NCI-H187 treated with DMSO at 0.1 percent for 48 hours (cell line): Measurements from ENCODE around the gene MAGEA2.
"Not testable (repeated sequence)": the region's sequence is repeated elsewhere in the genome, so short reads cannot be mapped to it uniquely, and the experiment has no call there.

Experiments
- DNase-seq: peaks from one replicate; lab custom pipeline; 2025; lab: John Stamatoyannopoulos, UW

The MAGEA2 gene

GRCh38 chrX:152753686-152754650 lies at the start of gene MAGEA2:
TSS of gene MAGEA2 (minus strand) at chrX:152753842. CDS start at chrX:152751363, 2,479 bp downstream.
- DNase-seq: not testable (repeated sequence)

GRCh38 chrX:152798945-152799344 lies 45.3 kb upstream of the MAGEA2 start:
- DNase-seq: no peak

- DNase-seq: not testable (repeated sequence)
These were observed 33.4 kb upstream of the MAGEA2 start for GRCh38 chrX:152787062-152787461.

- DNase-seq: not testable (repeated sequence)
These were observed 16.1 kb upstream of the MAGEA2 start, which contains the start of gene MAGEA6 for GRCh38 chrX:152769549-152770289. TSS of gene MAGEA6 (minus strand) at chrX:152769689. CDS start at chrX:152767650, 2,039 bp downstream.

GRCh38 chrX:152766562-152766961 lies 12.9 kb upstream of the MAGEA2 start:
- not testable (repeated sequence) for DNase-seq

GRCh38 chrX:152761582-152761981 lies 7.9 kb upstream of the MAGEA2 start:
- not testable (repeated sequence) for DNase-seq

GRCh38 chrX:152759544-152759943 lies 5.9 kb upstream of the MAGEA2 start:
- not testable (repeated sequence) for DNase-seq

GRCh38 chrX:152758918-152759317 lies 5.3 kb upstream of the MAGEA2 start, which contains the start of gene CSAG3:
TSS of gene CSAG3 (plus strand) at chrX:152759218.
- not testable (repeated sequence) for DNase-seq

- DNase-seq: not testable (repeated sequence)
These were observed 1.2 kb upstream of the MAGEA2 start for GRCh38 chrX:152754871-152755270.

GRCh38 chrX:152738560-152738959 lies 15.1 kb downstream of the MAGEA2 start:
- DNase-seq: no peak

GRCh38 chrX:152736528-152736927 lies 17.1 kb downstream of the MAGEA2 start:
- DNase-seq: not testable (repeated sequence)

- no peak for DNase-seq
These were observed 17.7 kb downstream of the MAGEA2 start for GRCh38 chrX:152735860-152736511.

GRCh38 chrX:152735101-152735500 lies 18.5 kb downstream of the MAGEA2 start:
- DNase-seq: no peak

GRCh38 chrX:152734143-152734858 lies 19.3 kb downstream of the MAGEA2 start:
- not testable (repeated sequence) for DNase-seq

GRCh38 chrX:152733261-152733975 lies 20.2 kb downstream of the MAGEA2 start, which contains the start of the genes CSAG1 and MAGEA12:
TSS of gene CSAG1 (minus strand) at chrX:152733721. CDS start at chrX:152732460, 1,261 bp downstream.
TSS of gene MAGEA12 (plus strand) at chrX:152733757. CDS start at chrX:152736162, 2,405 bp downstream.
- peak; percentile 53 for DNase-seq

GRCh38 chrX:152725409-152725808 lies 28.2 kb downstream of the MAGEA2 start:
- DNase-seq: no peak

- DNase-seq: not testable (repeated sequence)
These were observed 39.5 kb downstream of the MAGEA2 start, which contains the start of gene MAGEA2B for GRCh38 chrX:152713815-152714787. TSS of gene MAGEA2B (plus strand) at chrX:152714628. CDS start at chrX:152717107, 2,479 bp downstream.

- DNase-seq: not testable (repeated sequence)
These were observed 40.4 kb downstream of the MAGEA2 start for GRCh38 chrX:152713195-152713594.

- not testable (repeated sequence) for DNase-seq
These were observed 44.5 kb downstream of the MAGEA2 start, which contains the start of gene CSAG2 for GRCh38 chrX:152709173-152709572. TSS of gene CSAG2 (minus strand) at chrX:152709273. CDS start at chrX:152709112, 161 bp downstream.
